WERI-Rb-1 (cell line): Measurements from ENCODE around the gene HNRNPR.
A peak's percentile ranks its signal among the peaks of the same experiment; 100 is the strongest.

Experiments
- DNase-seq: peaks from one replicate; pipeline ENCODE4 v3.0.0-alpha.2; 2020
- H3K27ac ChIP-seq: fragments of 250-450 bp; sonication (Bioruptor Pico); 2 replicates; pipeline ENCODE4 v1.5.1; 2020; ENCODE audit warnings: mild to moderate bottlenecking, moderate library complexity
- H3K27me3 ChIP-seq: fragments of 250-450 bp; sonication (Bioruptor Pico); 2 replicates; pipeline ENCODE4 v1.5.1; 2021; ENCODE audit warnings: mild to moderate bottlenecking, low read depth, moderate library complexity; ENCODE audit not compliant: insufficient read depth, severe bottlenecking
- H3K36me3 ChIP-seq: fragments of 250-450 bp; sonication (Bioruptor Pico); 2 replicates; pipeline ENCODE4 v1.5.1; 2020; ENCODE audit warnings: mild to moderate bottlenecking, moderate library complexity
- H3K4me3 ChIP-seq: 2 replicates; pipeline ENCODE4 v1.5.1; 2011; ENCODE audit warnings: low read depth, mild to moderate bottlenecking, control low read depth, low read length
- H3K9me3 ChIP-seq: fragments of 250-450 bp; sonication (Bioruptor Pico); 2 replicates; pipeline ENCODE4 v1.5.1; 2021; ENCODE audit warnings: mild to moderate bottlenecking, moderate library complexity; ENCODE audit not compliant: severe bottlenecking
- TF ChIP-seq, protein P1 (sequence below): IDR thresholded peaks from 2 replicates; pipeline ENCODE4 v1.5.1; 2011; ENCODE audit warnings: low read depth, mild to moderate bottlenecking, control low read depth, inconsistent platforms, low read length

Gene HNRNPR

DNA sequence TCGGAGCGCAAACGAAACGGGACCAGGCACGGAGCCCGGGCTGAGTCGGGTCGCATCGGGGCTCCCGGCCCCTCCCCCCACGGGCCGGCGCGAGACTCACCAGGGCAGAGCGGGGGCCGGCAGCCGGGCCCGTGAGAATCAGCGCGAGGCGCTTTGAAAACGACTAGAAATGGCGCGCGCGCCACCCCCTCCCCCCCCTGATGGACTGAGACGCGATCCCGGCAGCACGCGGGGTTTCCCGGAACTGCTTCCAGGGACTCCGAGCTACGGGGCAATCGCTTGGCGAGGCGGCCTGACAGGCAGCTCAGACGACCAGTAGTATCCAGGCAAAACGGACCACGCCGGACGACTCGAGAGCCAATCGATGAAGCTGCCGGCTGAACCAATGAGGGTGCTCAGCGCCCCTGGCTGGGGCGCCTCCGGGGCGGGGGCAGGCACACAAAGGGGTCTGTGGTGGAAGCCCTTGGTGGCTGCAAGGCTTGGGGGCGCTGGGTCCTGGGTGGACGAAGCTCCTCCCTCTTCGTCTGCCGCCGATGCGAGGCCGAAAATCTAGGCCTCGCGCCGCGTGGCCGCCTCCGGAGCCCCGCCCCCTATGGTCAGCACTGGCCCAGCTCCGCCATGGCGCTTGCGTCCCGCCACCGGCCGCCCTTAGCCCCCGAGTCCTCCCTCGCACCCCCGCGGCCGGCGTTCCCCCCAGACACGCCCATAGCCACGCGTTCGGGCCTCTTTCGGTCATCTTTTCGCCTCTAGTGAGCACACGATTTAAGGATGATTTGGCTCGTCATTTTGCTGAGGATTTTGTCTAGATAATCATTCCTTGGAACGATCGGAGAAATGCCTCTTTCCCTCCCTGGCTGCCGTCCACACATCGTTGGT lies at the start of gene HNRNPR:
Gene HNRNPR, minus strand, starts transcription at position 174 of the 876 bp plus-strand sequence. CDS start 3,276 bp downstream, outside the sequence.
- H3K36me3 ChIP-seq = peaks cover 29% of the 10 kb centered on the region
- TF ChIP-seq, protein P1, sequence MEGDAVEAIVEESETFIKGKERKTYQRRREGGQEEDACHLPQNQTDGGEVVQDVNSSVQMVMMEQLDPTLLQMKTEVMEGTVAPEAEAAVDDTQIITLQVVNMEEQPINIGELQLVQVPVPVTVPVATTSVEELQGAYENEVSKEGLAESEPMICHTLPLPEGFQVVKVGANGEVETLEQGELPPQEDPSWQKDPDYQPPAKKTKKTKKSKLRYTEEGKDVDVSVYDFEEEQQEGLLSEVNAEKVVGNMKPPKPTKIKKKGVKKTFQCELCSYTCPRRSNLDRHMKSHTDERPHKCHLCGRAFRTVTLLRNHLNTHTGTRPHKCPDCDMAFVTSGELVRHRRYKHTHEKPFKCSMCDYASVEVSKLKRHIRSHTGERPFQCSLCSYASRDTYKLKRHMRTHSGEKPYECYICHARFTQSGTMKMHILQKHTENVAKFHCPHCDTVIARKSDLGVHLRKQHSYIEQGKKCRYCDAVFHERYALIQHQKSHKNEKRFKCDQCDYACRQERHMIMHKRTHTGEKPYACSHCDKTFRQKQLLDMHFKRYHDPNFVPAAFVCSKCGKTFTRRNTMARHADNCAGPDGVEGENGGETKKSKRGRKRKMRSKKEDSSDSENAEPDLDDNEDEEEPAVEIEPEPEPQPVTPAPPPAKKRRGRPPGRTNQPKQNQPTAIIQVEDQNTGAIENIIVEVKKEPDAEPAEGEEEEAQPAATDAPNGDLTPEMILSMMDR = peak; percentile 3; the same call in 1 of the 2 replicates

DNA sequence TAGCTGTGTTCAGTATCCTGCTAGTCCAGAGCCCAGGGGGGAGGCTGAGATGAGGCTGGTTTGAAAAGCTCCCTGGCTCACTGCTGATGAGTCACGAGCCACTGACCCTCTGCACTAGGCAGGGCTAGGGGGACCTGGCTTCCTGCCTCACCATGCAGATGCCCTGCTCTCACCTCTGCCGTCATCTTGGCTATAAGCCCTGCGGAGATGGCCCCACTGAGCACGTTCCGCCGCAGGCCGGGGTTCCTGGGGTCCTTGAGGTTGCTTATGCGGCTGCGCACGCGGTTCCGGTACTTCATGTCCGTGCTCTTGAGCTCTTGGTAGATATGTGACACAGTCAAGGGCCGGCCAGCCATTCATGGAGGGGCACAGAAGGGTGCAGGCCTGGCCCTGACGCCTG lies 49.6 kb upstream of the HNRNPR start:
- no peaks in the 10 kb centered on the region for H3K9me3 ChIP-seq
- H3K27ac ChIP-seq = no peak overlapping the region
- no peak for DNase-seq
- no peaks in the 10 kb centered on the region for H3K36me3 ChIP-seq
- TF ChIP-seq, protein P1 = no peak
- H3K4me3 ChIP-seq = no peak overlapping the region
- no peaks in the 10 kb centered on the region for H3K27me3 ChIP-seq

More for the DNA sequence above, at the start of gene HNRNPR:
- H3K9me3 ChIP-seq = no peaks in the 10 kb centered on the region
- no peaks in the 10 kb centered on the region for H3K27me3 ChIP-seq
- peak within 1 kb of the TSS; percentile 99 for H3K4me3 ChIP-seq
- DNase-seq = peak; percentile 100
- peak within 1 kb of the TSS; percentile 100 for H3K27ac ChIP-seq

DNA sequence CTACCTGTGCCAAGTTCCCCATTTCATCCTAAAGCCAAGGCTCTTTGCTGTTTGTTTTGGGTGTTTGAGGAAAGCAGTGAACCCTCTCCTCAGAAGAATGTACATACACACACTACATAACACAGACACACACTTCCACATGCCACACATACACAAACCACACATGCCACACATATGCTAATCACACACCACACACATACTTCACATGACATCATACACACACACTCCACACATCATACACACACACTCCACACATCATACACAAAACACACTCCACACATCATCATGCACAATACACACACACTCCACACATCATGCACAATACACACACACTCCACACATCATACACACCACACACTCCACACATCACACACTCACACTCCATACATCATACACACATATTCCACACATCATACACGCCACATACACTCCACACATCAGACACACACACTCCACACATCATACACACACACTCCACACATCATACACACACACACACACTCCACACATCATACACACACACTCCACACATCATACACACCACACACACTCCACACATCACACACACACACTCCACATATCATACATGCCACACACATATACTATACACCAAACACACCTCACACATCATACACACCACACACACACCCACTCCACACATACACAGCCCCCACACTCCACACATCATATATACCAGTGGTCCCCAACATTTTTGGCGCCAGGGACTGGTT lies 48.2 kb upstream of the HNRNPR start:
- Histone ChIP-seq H3K9me3 (no peaks in the 10 kb centered on the region), H3K27me3 (no peaks in the 10 kb centered on the region), H3K4me3 (no peak overlapping the region), H3K36me3 (no peaks in the 10 kb centered on the region), H3K27ac (no peak overlapping the region)
- TF ChIP-seq, protein P1 = no peak
- no peak for DNase-seq

DNA sequence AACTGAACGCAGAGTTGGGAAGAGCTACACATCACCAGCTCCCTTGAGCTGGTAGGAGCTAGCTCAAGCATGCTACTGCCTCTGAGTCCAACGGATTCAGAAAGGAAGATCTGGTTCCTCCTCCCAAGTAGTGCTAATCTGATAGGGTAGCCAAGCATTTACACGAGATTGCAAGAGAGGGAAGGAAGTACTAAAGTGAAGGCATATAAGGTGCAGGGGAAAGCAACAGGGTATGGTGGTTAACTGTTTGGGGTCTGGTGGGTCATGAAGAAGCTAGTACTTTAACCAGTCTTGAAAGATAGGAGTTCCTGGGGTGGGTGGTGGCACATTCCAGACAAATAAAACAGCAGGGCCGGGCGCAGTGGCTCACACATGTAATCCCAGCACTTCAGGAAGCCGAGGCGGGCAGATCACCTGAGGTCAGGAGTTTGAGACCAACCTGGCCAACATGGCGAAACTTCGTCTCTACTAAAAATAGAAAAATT lies 45.8 kb upstream of the HNRNPR start:
- no peaks in the 10 kb centered on the region for H3K27me3 ChIP-seq
- DNase-seq = no peak

DNA sequence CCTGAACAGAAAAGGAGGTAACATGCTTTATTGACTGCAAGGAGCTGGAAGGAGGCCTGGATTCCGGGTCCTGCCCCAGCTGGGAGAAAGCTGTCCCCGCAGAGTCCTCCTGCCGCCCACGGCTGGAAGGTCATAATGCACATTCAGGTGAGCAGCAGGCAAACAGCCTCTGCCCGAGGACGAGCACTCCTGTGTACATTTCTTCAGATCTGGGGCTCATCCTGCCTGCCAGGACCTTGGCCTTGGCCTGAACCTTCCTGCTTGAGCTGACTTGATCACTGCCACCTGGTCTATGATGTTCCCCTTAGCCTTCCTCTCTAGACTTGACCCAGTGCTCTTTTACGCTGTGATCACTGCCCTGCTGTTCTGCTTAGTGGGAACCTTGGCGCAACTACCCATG lies 43.4 kb upstream of the HNRNPR start:
- Histone ChIP-seq H3K27me3 (no peaks in the 10 kb centered on the region), H3K27ac (no peak overlapping the region), H3K36me3 (no peaks in the 10 kb centered on the region), H3K4me3 (no peak overlapping the region), H3K9me3 (no peaks in the 10 kb centered on the region)
- TF ChIP-seq, protein P1 = no peak
- DNase-seq = no peak

More for the DNA sequence above, 45.8 kb upstream of the HNRNPR start:
- H3K36me3 ChIP-seq = no peaks in the 10 kb centered on the region
- H3K27ac ChIP-seq = no peak overlapping the region
- H3K9me3 ChIP-seq = no peaks in the 10 kb centered on the region
- TF ChIP-seq, protein P1 = no peak
- no peak overlapping the region for H3K4me3 ChIP-seq
